Muscle layer of duodenum (tissue), 2 donors: ENCODE data around the gene ZBTB37.
"Not testable (repeated sequence)": the region's sequence is repeated elsewhere in the genome, so short reads cannot be mapped to it uniquely, and the experiment has no call there.

ENCODE experiments used
- H3K27ac ChIP-seq: one replicate; pipeline ENCODE4 v1.7.0; 2013; ENCODE audit warnings: mild to moderate bottlenecking, low read length
- H3K27me3 ChIP-seq: one replicate; pipeline ENCODE4 v1.7.0; 2013; ENCODE audit warnings: low read depth, mild to moderate bottlenecking, control low read depth, low read length
- H3K36me3 ChIP-seq, 2 donors: one replicate each; pipeline ENCODE4 v1.7.0; 2013; ENCODE audit warnings: low read length in 2 of 2, control low read depth in 1 of 2, mild to moderate bottlenecking in 1 of 2; ENCODE audit not compliant: insufficient read depth in 2 of 2, control insufficient read depth in 1 of 2
- H3K4me1 ChIP-seq, 2 donors: one replicate each; pipeline ENCODE4 v1.7.0; 2013; ENCODE audit warnings: low read length in 2 of 2, mild to moderate bottlenecking in 2 of 2, control low read depth in 1 of 2, moderate library complexity in 1 of 2; ENCODE audit not compliant: insufficient read depth in 2 of 2, control insufficient read depth in 1 of 2
- H3K4me3 ChIP-seq, 2 donors: one replicate each; pipeline ENCODE4 v1.7.0; 2013; ENCODE audit warnings: low read length in 2 of 2, low read depth in 1 of 2, mild to moderate bottlenecking in 1 of 2
- H3K9me3 ChIP-seq, 2 donors: one replicate each; pipeline ENCODE4 v1.7.0; 2013; ENCODE audit warnings: low read length in 2 of 2, control low read depth in 1 of 2, mild to moderate bottlenecking in 1 of 2; ENCODE audit not compliant: control insufficient read depth in 1 of 2
- donor health status: healthy.

Gene ZBTB37

GRCh38 chr1:173915596-173915995 lies 47.4 kb downstream of the ZBTB37 start:
- H3K9me3 ChIP-seq, result no peaks in the 10 kb centered on the region
- no peaks in the 10 kb centered on the region for H3K27me3 ChIP-seq
- H3K4me3 ChIP-seq, result no peak overlapping the region
- H3K36me3 ChIP-seq, result peaks cover 0 to 4% of the 10 kb centered on the region in 2 donors
- no peaks in the 10 kb centered on the region for H3K4me1 ChIP-seq
- H3K27ac ChIP-seq, result no peak overlapping the region

GRCh38 chr1:173916667-173917066 lies 48.5 kb downstream of the ZBTB37 start:
- Histone ChIP-seq H3K27ac (no peak overlapping the region), H3K36me3 (peaks cover 0 to 3% of the 10 kb centered on the region in 2 donors), H3K4me1 (no peaks in the 10 kb centered on the region), H3K9me3 (no peaks in the 10 kb centered on the region), H3K27me3 (no peaks in the 10 kb centered on the region), H3K4me3 (no peak overlapping the region)

- Histone ChIP-seq H3K4me1 (no peaks in the 10 kb centered on the region), H3K4me3 (no peak within 1 kb of the TSS), H3K27ac (no peak within 1 kb of the TSS), H3K27me3 (no peaks in the 10 kb centered on the region), H3K9me3 (no peaks in the 10 kb centered on the region), H3K36me3 (no peaks in the 10 kb centered on the region)
Measured at GRCh38 chr1:173917149-173917548, 49.0 kb downstream of the ZBTB37 start, which contains the start of gene SERPINC1. TSS of gene SERPINC1 (minus strand) at chr1:173917327. CDS start at chr1:173917259, 68 bp downstream.

GRCh38 chr1:173917635-173918493 lies 49.7 kb downstream of the ZBTB37 start:
- Histone ChIP-seq H3K9me3 (no peaks in the 10 kb centered on the region), H3K4me3 (no peak overlapping the region), H3K36me3 (no peaks in the 10 kb centered on the region), H3K27me3 (no peaks in the 10 kb centered on the region), H3K27ac (no peak overlapping the region), H3K4me1 (no peaks in the 10 kb centered on the region)

- no peaks in the 10 kb centered on the region for H3K4me1 ChIP-seq
- H3K27ac ChIP-seq, result no peak overlapping the region
- no peak overlapping the region for H3K4me3 ChIP-seq
- no peaks in the 10 kb centered on the region for H3K9me3 ChIP-seq
- H3K27me3 ChIP-seq, result no peaks in the 10 kb centered on the region
- H3K36me3 ChIP-seq, result no peaks in the 10 kb centered on the region
Measured at GRCh38 chr1:173920861-173921260, 52.7 kb downstream of the ZBTB37 start.

GRCh38 chr1:173925306-173926242 lies 57.4 kb downstream of the ZBTB37 start:
- H3K27me3 ChIP-seq, result no peaks in the 10 kb centered on the region
- H3K27ac ChIP-seq, result no peak overlapping the region
- no peaks in the 10 kb centered on the region for H3K4me1 ChIP-seq
- no peaks in the 10 kb centered on the region for H3K36me3 ChIP-seq
- H3K4me3 ChIP-seq, result no peak overlapping the region
- H3K9me3 ChIP-seq, result no peaks in the 10 kb centered on the region

- not testable (repeated sequence) for H3K27ac ChIP-seq, H3K4me3 ChIP-seq, H3K27me3 ChIP-seq, H3K4me1 ChIP-seq, H3K9me3 ChIP-seq
- peaks cover 13 to 18% of the 10 kb centered on the region in 2 donors for H3K36me3 ChIP-seq
Measured at GRCh38 chr1:173930541-173930940, 62.4 kb downstream of the ZBTB37 start.

GRCh38 chr1:173934440-173934839 lies 66.3 kb downstream of the ZBTB37 start:
- no peak overlapping the region for H3K27ac ChIP-seq
- H3K27me3 ChIP-seq, result no peaks in the 10 kb centered on the region
- H3K9me3 ChIP-seq, result no peaks in the 10 kb centered on the region
- H3K4me3 ChIP-seq, result no peak overlapping the region
- H3K4me1 ChIP-seq, result no peaks in the 10 kb centered on the region
- H3K36me3 ChIP-seq, result peaks cover 38 to 44% of the 10 kb centered on the region in 2 donors

- Histone ChIP-seq H3K4me1 (no peaks in the 10 kb centered on the region), H3K4me3 (no peak overlapping the region), H3K36me3 (peaks cover 31 to 65% of the 10 kb centered on the region in 2 donors), H3K9me3 (no peaks in the 10 kb centered on the region), H3K27ac (no peak overlapping the region), H3K27me3 (no peaks in the 10 kb centered on the region)
Measured at GRCh38 chr1:173937062-173937461, 68.9 kb downstream of the ZBTB37 start.

GRCh38 chr1:173946380-173946921 lies 78.3 kb downstream of the ZBTB37 start:
- H3K27me3 ChIP-seq, result no peaks in the 10 kb centered on the region
- H3K36me3 ChIP-seq, result peaks cover 52 to 79% of the 10 kb centered on the region in 2 donors
- no peak overlapping the region for H3K27ac ChIP-seq
- H3K4me3 ChIP-seq, result no peak overlapping the region
- no peaks in the 10 kb centered on the region for H3K4me1 ChIP-seq
- H3K9me3 ChIP-seq, result no peaks in the 10 kb centered on the region

- peaks cover 56 to 65% of the 10 kb centered on the region in 2 donors for H3K36me3 ChIP-seq
Measured at GRCh38 chr1:173948594-173948993, 80.4 kb downstream of the ZBTB37 start.

More at GRCh38 chr1:173948594-173948993, 80.4 kb downstream of the ZBTB37 start:
- Histone ChIP-seq H3K4me3 (no peak overlapping the region), H3K4me1 (no peaks in the 10 kb centered on the region), H3K9me3 (no peaks in the 10 kb centered on the region), H3K27ac (no peak overlapping the region), H3K27me3 (no peaks in the 10 kb centered on the region)
